Measurements from ENCODE around the gene DNAJC17.

DNAJC17 gene, protein sequence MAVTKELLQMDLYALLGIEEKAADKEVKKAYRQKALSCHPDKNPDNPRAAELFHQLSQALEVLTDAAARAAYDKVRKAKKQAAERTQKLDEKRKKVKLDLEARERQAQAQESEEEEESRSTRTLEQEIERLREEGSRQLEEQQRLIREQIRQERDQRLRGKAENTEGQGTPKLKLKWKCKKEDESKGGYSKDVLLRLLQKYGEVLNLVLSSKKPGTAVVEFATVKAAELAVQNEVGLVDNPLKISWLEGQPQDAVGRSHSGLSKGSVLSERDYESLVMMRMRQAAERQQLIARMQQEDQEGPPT

DNA sequence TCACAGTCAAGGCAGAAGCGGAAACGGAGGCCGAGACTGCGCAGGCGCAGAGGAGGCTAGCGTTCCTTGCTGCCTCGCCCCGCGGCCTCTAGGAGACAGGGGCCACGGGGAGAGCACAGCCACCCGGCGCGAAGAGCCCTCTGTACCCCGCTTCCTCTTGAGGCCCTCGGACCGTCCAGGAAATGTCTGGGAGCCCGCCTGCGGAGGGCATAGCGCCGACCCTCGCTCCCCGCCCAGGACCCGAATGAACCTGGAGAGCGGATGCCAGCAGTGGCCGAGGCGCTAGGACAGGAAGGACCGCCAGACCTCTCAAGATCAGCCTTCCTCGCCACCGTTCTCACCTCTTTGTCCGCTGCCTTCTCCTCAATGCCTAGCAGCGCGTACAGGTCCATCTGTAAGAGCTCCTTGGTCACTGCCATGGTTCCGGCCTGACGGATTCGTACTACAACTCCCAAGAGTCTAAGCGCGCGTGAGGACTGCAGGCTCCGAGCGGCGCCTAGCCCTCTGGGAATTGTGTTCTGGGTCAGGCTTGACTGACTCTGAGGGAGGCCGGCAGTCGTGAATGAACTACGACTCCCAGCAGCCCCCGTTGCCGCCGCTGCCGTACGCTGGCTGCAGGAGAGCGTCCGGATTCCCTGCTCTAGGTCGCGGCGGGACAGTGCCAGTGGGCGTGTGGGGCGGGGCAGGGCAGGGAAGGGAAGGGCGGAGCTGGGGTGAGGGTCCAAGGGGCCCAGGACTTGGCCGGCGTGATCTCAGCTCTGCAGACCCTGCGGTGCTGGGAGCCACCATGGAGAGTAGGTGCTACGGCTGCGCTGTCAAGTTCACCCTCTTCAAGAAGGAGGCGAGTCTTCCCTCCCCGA lies at the start of gene DNAJC17, which contains the start of gene ZFYVE19:
DNAJC17 (minus strand) TSS at position 446 of the 860 bp plus-strand sequence; CDS start at position 419, 27 bp downstream.
ZFYVE19 (plus strand) TSS at position 62 of the 860 bp plus-strand sequence; CDS start at position 563, 501 bp downstream.
- Histone ChIP-seq H3K27me3 (ENCODE audit: control insufficient read depth, insufficient read depth, low read length) (no peaks in the 10 kb centered on the region), H3K9ac (ENCODE audit: low read length) (peak within 1 kb of the TSS; percentile 71), H3K9me3 (ENCODE audit: control insufficient read depth, low read depth, low read length) (no peaks in the 10 kb centered on the region), H3K4me1 (ENCODE audit: control insufficient read depth, low read depth, low read length) (peaks cover 4% of the 10 kb centered on the region), H3K4me3 (ENCODE audit: low read length) (peak within 1 kb of the TSS; percentile 93), H3K27ac (ENCODE audit: low read length) (no peak within 1 kb of the TSS), H3K36me3 (ENCODE audit: control insufficient read depth, low read depth, low read length) (peaks cover 2% of the 10 kb centered on the region)

DNA sequence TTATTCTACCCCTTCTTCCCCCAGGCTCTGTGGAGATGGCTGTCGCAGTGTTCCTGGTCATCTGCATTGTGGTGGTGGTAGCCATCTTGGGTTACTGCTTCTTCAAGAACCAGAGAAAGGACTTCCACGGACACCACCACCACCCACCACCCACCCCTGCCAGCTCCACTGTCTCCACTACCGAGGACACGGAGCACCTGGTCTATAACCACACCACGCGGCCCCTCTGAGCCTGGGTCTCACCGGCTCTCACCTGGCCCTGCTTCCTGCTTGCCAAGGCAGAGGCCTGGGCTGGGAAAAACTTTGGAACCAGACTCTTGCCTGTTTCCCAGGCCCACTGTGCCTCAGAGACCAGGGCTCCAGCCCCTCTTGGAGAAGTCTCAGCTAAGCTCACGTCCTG lies 49.5 kb upstream of the DNAJC17 start:
- Histone ChIP-seq H3K9ac (ENCODE audit: low read length) (no peak overlapping the region), H3K36me3 (ENCODE audit: control insufficient read depth, low read depth, low read length) (peaks cover 37% of the 10 kb centered on the region), H3K27ac (ENCODE audit: low read length) (no peak overlapping the region), H3K27me3 (ENCODE audit: control insufficient read depth, insufficient read depth, low read length) (no peaks in the 10 kb centered on the region), H3K9me3 (ENCODE audit: control insufficient read depth, low read depth, low read length) (no peaks in the 10 kb centered on the region), H3K4me1 (ENCODE audit: control insufficient read depth, low read depth, low read length) (no peaks in the 10 kb centered on the region), H3K4me3 (ENCODE audit: low read length) (no peak overlapping the region)

DNA sequence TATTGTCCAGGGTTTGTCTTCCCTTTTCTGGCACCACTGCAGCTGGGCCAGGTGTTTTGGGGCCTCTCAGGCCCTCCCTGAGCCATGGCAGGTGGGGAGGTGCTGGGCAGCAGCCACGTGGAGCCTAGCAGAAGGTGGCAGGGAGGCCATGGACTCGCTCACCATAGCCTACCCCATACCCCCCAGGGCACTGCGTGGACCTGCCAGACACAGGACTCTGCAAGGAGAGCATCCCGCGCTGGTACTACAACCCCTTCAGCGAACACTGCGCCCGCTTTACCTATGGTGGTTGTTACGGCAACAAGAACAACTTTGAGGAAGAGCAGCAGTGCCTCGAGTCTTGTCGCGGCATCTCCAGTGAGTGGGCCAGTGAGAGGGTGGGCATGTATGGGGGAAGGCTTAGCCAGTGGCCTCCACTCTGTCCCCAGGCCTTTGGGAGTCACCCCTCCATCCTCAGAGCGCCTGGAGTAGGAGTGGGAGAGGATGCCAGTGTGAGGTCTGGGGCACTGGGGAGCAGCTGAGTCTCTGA lies 48.5 kb upstream of the DNAJC17 start:
- Histone ChIP-seq H3K9ac (ENCODE audit: low read length) (no peak overlapping the region), H3K36me3 (ENCODE audit: control insufficient read depth, low read depth, low read length) (peaks cover 37% of the 10 kb centered on the region), H3K27ac (ENCODE audit: low read length) (no peak overlapping the region)

DNA sequence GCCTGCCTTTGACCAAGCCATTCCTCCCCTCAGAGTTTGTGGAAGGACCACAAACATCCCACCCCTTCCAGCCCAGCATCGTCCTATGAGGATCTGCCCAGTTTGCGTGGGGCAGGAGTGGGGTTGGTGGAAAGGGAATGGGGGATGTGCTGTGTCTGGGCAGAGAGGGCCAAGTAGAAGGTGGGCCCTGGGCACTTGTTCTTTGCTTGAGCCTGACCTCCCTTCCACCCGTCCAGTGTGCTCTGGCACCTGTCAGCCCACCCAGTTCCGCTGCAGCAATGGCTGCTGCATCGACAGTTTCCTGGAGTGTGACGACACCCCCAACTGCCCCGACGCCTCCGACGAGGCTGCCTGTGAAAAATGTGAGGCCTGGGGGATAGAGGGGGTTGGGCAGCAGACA lies 46.9 kb upstream of the DNAJC17 start:
- peaks cover 43% of the 10 kb centered on the region for H3K36me3 ChIP-seq (ENCODE audit: control insufficient read depth, low read depth, low read length)
- no peaks in the 10 kb centered on the region for H3K27me3 ChIP-seq (ENCODE audit: control insufficient read depth, insufficient read depth, low read length)
- H3K27ac ChIP-seq (ENCODE audit: low read length), result no peak overlapping the region
- no peaks in the 10 kb centered on the region for H3K9me3 ChIP-seq (ENCODE audit: control insufficient read depth, low read depth, low read length)
- H3K4me1 ChIP-seq (ENCODE audit: control insufficient read depth, low read depth, low read length), result no peaks in the 10 kb centered on the region
- no peak overlapping the region for H3K4me3 ChIP-seq (ENCODE audit: low read length)
- no peak overlapping the region for H3K9ac ChIP-seq (ENCODE audit: low read length)

More for the DNA sequence above, 48.5 kb upstream of the DNAJC17 start:
- Histone ChIP-seq H3K9me3 (ENCODE audit: control insufficient read depth, low read depth, low read length) (no peaks in the 10 kb centered on the region), H3K27me3 (ENCODE audit: control insufficient read depth, insufficient read depth, low read length) (no peaks in the 10 kb centered on the region), H3K4me1 (ENCODE audit: control insufficient read depth, low read depth, low read length) (no peaks in the 10 kb centered on the region), H3K4me3 (ENCODE audit: low read length) (no peak overlapping the region)

DNA sequence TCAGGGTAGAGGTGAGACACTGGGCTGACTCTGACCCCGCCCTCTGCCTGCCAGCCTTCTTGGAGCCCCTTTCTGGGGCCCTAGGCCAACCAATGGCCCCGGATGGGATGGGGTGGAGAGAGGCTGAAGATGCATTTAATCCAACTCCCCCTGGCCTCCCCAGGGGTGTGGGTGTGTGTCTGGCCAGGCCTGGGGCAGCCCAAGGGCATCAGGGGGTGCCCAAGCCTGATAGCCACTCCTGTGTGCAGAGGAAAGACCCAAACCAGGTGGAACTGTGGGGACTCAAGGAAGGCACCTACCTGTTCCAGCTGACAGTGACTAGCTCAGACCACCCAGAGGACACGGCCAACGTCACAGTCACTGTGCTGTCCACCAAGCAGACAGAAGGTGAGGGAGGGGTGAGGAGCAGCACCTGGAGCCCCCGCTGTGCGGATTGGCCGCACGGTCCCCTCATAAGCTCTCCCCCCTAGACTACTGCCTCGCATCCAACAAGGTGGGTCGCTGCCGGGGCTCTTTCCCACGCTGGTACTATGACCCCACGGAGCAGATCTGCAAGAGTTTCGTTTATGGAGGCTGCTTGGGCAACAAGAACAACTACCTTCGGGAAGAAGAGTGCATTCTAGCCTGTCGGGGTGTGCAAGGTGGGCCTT lies 46.1 kb upstream of the DNAJC17 start:
- no peaks in the 10 kb centered on the region for H3K27me3 ChIP-seq (ENCODE audit: control insufficient read depth, insufficient read depth, low read length)
- H3K9me3 ChIP-seq (ENCODE audit: control insufficient read depth, low read depth, low read length), result no peaks in the 10 kb centered on the region
- H3K9ac ChIP-seq (ENCODE audit: low read length), result no peak overlapping the region
- H3K36me3 ChIP-seq (ENCODE audit: control insufficient read depth, low read depth, low read length), result peaks cover 43% of the 10 kb centered on the region
- no peak overlapping the region for H3K4me3 ChIP-seq (ENCODE audit: low read length)
- H3K4me1 ChIP-seq (ENCODE audit: control insufficient read depth, low read depth, low read length), result no peaks in the 10 kb centered on the region
- H3K27ac ChIP-seq (ENCODE audit: low read length), result no peak overlapping the region

DNA sequence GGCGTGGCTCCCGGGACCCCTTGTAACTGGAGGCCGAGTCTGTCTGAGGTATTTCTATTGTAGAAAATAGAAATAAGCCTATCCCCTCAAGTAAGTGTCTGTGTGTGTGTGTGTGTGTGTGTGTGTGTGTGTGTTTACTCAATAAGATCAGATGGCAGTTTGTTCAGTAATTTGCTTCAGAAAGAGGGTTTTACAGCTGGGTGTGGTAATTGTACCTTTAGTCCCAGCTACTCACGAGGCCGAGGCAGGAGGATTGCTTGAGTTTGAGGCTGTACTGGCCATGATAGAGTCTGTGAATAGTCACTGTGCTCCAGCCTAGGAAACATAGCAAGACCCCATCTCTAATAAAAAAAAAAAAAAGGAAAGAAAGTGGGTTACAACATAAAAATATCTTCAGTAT lies 45.3 kb upstream of the DNAJC17 start:
- no peaks in the 10 kb centered on the region for H3K9me3 ChIP-seq (ENCODE audit: control insufficient read depth, low read depth, low read length)
- H3K27ac ChIP-seq (ENCODE audit: low read length), result no peak overlapping the region
- peaks cover 43% of the 10 kb centered on the region for H3K36me3 ChIP-seq (ENCODE audit: control insufficient read depth, low read depth, low read length)
- no peak overlapping the region for H3K9ac ChIP-seq (ENCODE audit: low read length)
- H3K27me3 ChIP-seq (ENCODE audit: control insufficient read depth, insufficient read depth, low read length), result no peaks in the 10 kb centered on the region
- H3K4me3 ChIP-seq (ENCODE audit: low read length), result no peak overlapping the region
- H3K4me1 ChIP-seq (ENCODE audit: control insufficient read depth, low read depth, low read length), result no peaks in the 10 kb centered on the region

DNA sequence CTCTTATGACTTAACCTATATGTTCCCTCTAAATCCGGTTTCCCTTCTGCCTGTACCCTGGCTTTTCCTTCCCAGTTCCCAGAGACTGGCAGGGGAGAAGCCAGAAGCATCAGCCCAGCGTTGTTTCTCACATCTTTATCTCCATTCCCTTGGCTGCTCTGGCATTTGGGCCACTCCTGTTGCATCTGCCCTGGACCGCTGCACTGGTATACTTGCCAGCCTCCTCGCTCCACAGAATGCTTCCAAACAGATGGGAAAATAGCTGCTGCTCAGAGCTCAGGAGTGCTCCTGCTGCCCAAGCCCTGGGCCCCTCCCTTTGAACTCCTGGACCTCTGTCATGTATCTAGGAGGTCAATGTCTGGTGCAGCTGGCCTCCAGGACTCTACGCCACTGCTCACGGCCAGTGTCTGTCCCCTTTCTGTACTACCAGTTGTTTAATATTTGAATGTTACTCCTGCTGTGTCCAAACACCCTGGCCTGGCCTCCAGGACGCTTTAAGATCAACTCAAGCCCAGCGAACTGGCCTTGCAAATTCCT lies 43.4 kb upstream of the DNAJC17 start:
- no peak overlapping the region for H3K4me3 ChIP-seq (ENCODE audit: low read length)
- no peak overlapping the region for H3K9ac ChIP-seq (ENCODE audit: low read length)
- no peak overlapping the region for H3K27ac ChIP-seq (ENCODE audit: low read length)
- no peaks in the 10 kb centered on the region for H3K27me3 ChIP-seq (ENCODE audit: control insufficient read depth, insufficient read depth, low read length)
- no peaks in the 10 kb centered on the region for H3K9me3 ChIP-seq (ENCODE audit: control insufficient read depth, low read depth, low read length)
- H3K4me1 ChIP-seq (ENCODE audit: control insufficient read depth, low read depth, low read length), result peaks cover 6% of the 10 kb centered on the region
- H3K36me3 ChIP-seq (ENCODE audit: control insufficient read depth, low read depth, low read length), result peaks cover 25% of the 10 kb centered on the region

DNA sequence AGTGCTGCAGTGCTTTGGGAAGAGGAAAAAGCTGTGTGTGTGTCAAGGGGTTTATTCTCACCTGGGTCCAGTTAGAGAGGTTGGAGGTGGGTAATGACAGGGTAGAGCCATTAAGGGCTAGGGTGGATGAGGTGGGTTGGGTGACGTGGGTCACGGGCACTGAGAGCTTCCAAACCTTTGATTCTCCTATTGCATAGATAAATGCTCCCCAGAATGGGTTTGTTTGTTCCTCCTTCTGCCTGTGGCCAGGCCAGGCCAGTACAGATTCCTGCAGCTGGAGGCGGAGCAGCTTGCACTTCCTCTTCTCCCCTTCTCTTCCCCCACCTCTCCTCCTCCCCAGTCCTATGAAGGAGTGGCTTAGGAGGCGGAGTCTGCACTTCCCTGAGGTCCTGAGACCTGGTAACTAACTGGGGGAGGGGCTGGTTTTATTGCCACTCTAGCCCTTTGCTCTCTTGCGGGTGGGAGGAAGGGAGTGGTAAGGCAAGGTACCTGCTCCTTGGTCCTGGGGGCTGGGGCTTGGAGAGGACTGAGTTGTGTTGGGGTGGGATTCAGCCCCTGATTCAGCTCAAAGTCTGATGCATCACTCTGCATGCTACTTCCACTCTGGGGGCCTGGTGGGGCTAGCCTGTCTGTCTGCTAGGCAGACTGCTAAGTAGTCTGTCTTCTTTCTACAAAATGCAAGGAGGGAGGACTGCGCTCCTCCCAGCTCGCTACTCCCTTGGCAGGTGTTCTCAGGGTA lies 40.1 kb upstream of the DNAJC17 start:
- Histone ChIP-seq H3K9me3 (ENCODE audit: control insufficient read depth, low read depth, low read length) (no peaks in the 10 kb centered on the region), H3K36me3 (ENCODE audit: control insufficient read depth, low read depth, low read length) (peaks cover 5% of the 10 kb centered on the region), H3K27ac (ENCODE audit: low read length) (no peak overlapping the region), H3K27me3 (ENCODE audit: control insufficient read depth, insufficient read depth, low read length) (peaks cover 26% of the 10 kb centered on the region), H3K4me3 (ENCODE audit: low read length) (no peak overlapping the region), H3K9ac (ENCODE audit: low read length) (no peak overlapping the region), H3K4me1 (ENCODE audit: control insufficient read depth, low read depth, low read length) (peaks cover 10% of the 10 kb centered on the region)

DNA sequence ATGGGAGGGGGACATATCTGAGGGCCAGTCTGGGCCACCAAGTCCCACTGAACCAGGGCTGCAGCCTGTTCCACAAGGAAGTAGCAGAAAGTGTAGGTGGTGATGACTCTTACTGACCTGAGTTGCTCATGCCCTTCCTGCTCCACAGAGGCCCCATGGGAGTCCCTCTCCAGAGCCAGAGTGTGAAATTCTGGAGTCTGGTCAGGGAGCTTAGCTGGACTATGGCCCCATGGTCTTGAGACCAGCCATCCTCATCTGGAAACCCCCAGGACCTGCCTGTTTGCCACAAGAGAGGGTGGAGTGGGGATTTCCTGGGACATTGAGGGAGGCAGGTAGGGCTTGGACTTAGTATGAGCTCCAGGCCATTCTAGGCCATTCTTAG lies 39.6 kb upstream of the DNAJC17 start:
- Histone ChIP-seq H3K9ac (ENCODE audit: low read length) (no peak overlapping the region), H3K4me3 (ENCODE audit: low read length) (no peak overlapping the region), H3K27me3 (ENCODE audit: control insufficient read depth, insufficient read depth, low read length) (peaks cover 32% of the 10 kb centered on the region), H3K27ac (ENCODE audit: low read length) (no peak overlapping the region), H3K4me1 (ENCODE audit: control insufficient read depth, low read depth, low read length) (peaks cover 10% of the 10 kb centered on the region), H3K36me3 (ENCODE audit: control insufficient read depth, low read depth, low read length) (peaks cover 5% of the 10 kb centered on the region), H3K9me3 (ENCODE audit: control insufficient read depth, low read depth, low read length) (no peaks in the 10 kb centered on the region)

DNA sequence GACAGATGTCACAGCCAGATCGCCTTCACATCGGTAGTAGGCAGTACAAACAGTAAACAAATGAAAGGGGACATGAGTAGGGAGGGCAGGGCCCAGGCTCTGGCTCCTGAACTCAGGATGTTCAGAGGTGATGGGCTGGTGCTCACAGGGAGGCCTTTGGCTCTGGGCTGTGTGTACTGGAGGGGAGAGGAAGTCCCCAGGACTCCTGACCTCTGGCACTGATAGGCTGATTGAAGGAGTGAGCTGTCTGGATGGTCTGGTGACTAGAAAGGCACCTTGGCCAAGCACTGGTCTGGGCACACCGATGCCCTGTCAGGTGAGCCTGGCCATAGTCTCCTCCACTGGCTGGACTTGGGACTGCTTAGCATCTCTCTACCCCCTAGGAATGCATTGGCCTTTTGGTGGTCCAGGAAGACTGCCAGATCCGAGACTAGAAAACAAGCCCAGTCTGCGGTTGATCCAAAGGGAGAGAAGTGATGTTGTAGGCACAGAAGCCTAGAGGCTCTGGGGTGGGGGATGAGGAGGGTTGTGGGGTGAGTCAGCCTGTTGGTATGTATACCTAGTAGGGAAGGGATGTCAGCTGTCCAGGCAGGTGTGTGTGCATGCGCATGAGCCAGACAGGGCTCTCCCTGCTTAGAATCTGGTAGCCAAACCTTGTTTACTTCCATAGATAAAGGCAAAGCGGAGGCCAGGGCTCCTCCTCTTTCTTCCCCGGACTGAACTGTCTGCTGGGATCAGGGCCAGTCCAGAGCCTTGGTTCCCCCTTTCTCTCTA lies 38.4 kb upstream of the DNAJC17 start:
- Histone ChIP-seq H3K36me3 (ENCODE audit: control insufficient read depth, low read depth, low read length) (peaks cover 5% of the 10 kb centered on the region), H3K9me3 (ENCODE audit: control insufficient read depth, low read depth, low read length) (no peaks in the 10 kb centered on the region), H3K27ac (ENCODE audit: low read length) (no peak overlapping the region), H3K4me1 (ENCODE audit: control insufficient read depth, low read depth, low read length) (peaks cover 10% of the 10 kb centered on the region), H3K4me3 (ENCODE audit: low read length) (peak overlapping the region; percentile 76), H3K9ac (ENCODE audit: low read length) (no peak overlapping the region), H3K27me3 (ENCODE audit: control insufficient read depth, insufficient read depth, low read length) (peaks cover 34% of the 10 kb centered on the region)
